ENCODE measurements around the gene SMAP1.

GRCh38 chr6:70668499-70668812 lies 773 bp downstream of the SMAP1 start:
- TF ChIP-seq POLR2AphosphoS5 (IDR thresholded peaks at IDR 0.05; ENCODE audit: low read depth, low read length) = no peak
- no peak for TF ChIP-seq POLR2A (IDR thresholded peaks at IDR 0.05; ENCODE audit: low read depth, low read length)
- no peak for TF ChIP-seq TAF1 (IDR thresholded peaks at IDR 0.05; ENCODE audit: borderline replicate concordance, low read depth, low read length)

Data from GM12892 (cell line).